ENCODE data around the gene MTFP1. TPM values are rescaled to one million over a fixed set of nuclear protein-coding genes. Genes with fewer than 3 reads are reported as not detected.
"Not testable (repeated sequence)": the region's sequence is repeated elsewhere in the genome, so short reads cannot be mapped to it uniquely, and the experiment has no call there.

Gene MTFP1
- total RNA-seq, 1 experiment from 2014 or later: 65.7 TPM

GRCh38 chr22:30402028-30402765 lies 23.4 kb upstream of the MTFP1 start:
- H3K79me2 ChIP-seq (ENCODE audit: low read length): peaks cover 24% of the 10 kb centered on the region
- no peak overlapping the region for H2AFZ ChIP-seq (ENCODE audit: low read length)
- H3K4me1 ChIP-seq (ENCODE audit: insufficient read depth, low read length): peaks cover 8% of the 10 kb centered on the region
- no peak overlapping the region for H3K4me3 ChIP-seq (ENCODE audit: low read length)
- ATAC-seq (no peak), DNase-seq (no peak)
- no peak overlapping the region for H3K27ac ChIP-seq (ENCODE audit: low read length)
- H3F3A ChIP-seq (ENCODE audit: low read length, unreplicated experiment): no peaks in the 10 kb centered on the region
- no peak for TF ChIP-seq EZH2phosphoT487 (IDR thresholded peaks at IDR 0.05; ENCODE audit: borderline replicate concordance, low read length)
- no peak for TF ChIP-seq CTCF (conservative IDR thresholded peaks at IDR 0.05; ENCODE audit: low read depth, low read length)
- no peak for TF ChIP-seq EZH2 (IDR thresholded peaks at IDR 0.05; ENCODE audit: low read length, unreplicated experiment)
- no peaks in the 10 kb centered on the region for H3K9me3 ChIP-seq (ENCODE audit: low read length)
- H3K4me2 ChIP-seq (ENCODE audit: low read length): no peak overlapping the region
- H3K9me2 ChIP-seq (replicated peaks; ENCODE audit: low read length): no peaks in the 10 kb centered on the region
- H3K27me3 ChIP-seq (ENCODE audit: low read length): no peaks in the 10 kb centered on the region
- ChIA-PET CTCF (no interaction called here), POLR2A (ENCODE audit: unreplicated experiment) (interaction anchor here (0.6 to 0.7 kb wide), 2 partner anchors 19 to 849 kb away, joined by 4 to 8 read pairs; no protein-coding TSS in a partner anchor)
- H4K20me1 ChIP-seq (ENCODE audit: low read length): peaks cover 6% of the 10 kb centered on the region; the same call in 1 of the 2 replicates
- H3K9ac ChIP-seq (ENCODE audit: low read length): no peak overlapping the region
- no TSS peak for BruUV-seq (replicated peaks)
- H3K36me3 ChIP-seq (ENCODE audit: low read depth, low read length): no peaks in the 10 kb centered on the region
- intact Hi-C loops (cut with micrococcal nuclease): no loop called here

GRCh38 chr22:30402766-30403104 lies 22.8 kb upstream of the MTFP1 start:
- CTCF ChIA-PET; intact Hi-C loops (cut with micrococcal nuclease); H3F3A ChIP-seq (ENCODE audit: low read length, unreplicated experiment); H3K9me2 ChIP-seq (replicated peaks; ENCODE audit: low read length); H2AFZ ChIP-seq (ENCODE audit: low read length); H4K20me1 ChIP-seq (ENCODE audit: low read length); H3K27me3 ChIP-seq (ENCODE audit: low read length); H3K27ac ChIP-seq (ENCODE audit: low read length); H3K4me1 ChIP-seq (ENCODE audit: insufficient read depth, low read length); H3K36me3 ChIP-seq (ENCODE audit: low read depth, low read length); H3K9ac ChIP-seq (ENCODE audit: low read length); H3K4me3 ChIP-seq (ENCODE audit: low read length); ATAC-seq; DNase-seq; BruUV-seq (replicated peaks); H3K4me2 ChIP-seq (ENCODE audit: low read length); H3K9me3 ChIP-seq (ENCODE audit: low read length): not testable (repeated sequence)
- peaks cover 18% of the 10 kb centered on the region for H3K79me2 ChIP-seq (ENCODE audit: low read length)
- POLR2A ChIA-PET (ENCODE audit: unreplicated experiment): interaction anchor here (0.6 kb wide), 1 partner anchor 849 kb away, joined by 4 read pairs; no protein-coding TSS in a partner anchor

- Histone ChIP-seq H4K20me1 (ENCODE audit: low read length) (no peaks in the 10 kb centered on the region), H3K9me3 (ENCODE audit: low read length) (no peaks in the 10 kb centered on the region), H3K9me2 (replicated peaks; ENCODE audit: low read length) (no peaks in the 10 kb centered on the region), H3K27ac (ENCODE audit: low read length) (no peak overlapping the region), H3K27me3 (ENCODE audit: low read length) (no peaks in the 10 kb centered on the region), H3K9ac (ENCODE audit: low read length) (no peak overlapping the region), H3K4me3 (ENCODE audit: low read length) (no peak overlapping the region), H3K4me1 (ENCODE audit: insufficient read depth, low read length) (peaks cover 14% of the 10 kb centered on the region), H3F3A (ENCODE audit: low read length, unreplicated experiment) (no peaks in the 10 kb centered on the region), H3K36me3 (ENCODE audit: low read depth, low read length) (peaks cover 2% of the 10 kb centered on the region; the same call in 1 of the 2 replicates), H3K79me2 (ENCODE audit: low read length) (0 out of 2 replicates have a peak, but pooled peaks cover 3% of the 10 kb centered on the region), H3K4me2 (ENCODE audit: low read length) (no peak overlapping the region), H2AFZ (ENCODE audit: low read length) (no peak overlapping the region)
- DNase-seq (no peak), ATAC-seq (no peak)
- intact Hi-C loops (cut with micrococcal nuclease): no loop called here
- POLR2A ChIA-PET (ENCODE audit: unreplicated experiment): no interaction called here
- CTCF ChIA-PET: interaction anchor here (0.5 kb wide), 1 partner anchor 9 kb away, joined by 3 read pairs; no protein-coding TSS in a partner anchor
- no TSS peak for BruUV-seq (replicated peaks)
- TF ChIP-seq CTCF (conservative IDR thresholded peaks at IDR 0.05; ENCODE audit: low read depth, low read length) (no peak), EZH2 (IDR thresholded peaks at IDR 0.05; ENCODE audit: low read length, unreplicated experiment) (no peak), EZH2phosphoT487 (IDR thresholded peaks at IDR 0.05; ENCODE audit: borderline replicate concordance, low read length) (no peak)
Measured at GRCh38 chr22:30404307-30404706, 21.3 kb upstream of the MTFP1 start.

Data from PC-3 (cell line).